ENCODE data around the gene WBP4.
A peak's percentile ranks its signal among the peaks of the same experiment; 100 is the strongest.

Gene WBP4

GRCh38 chr13:41049480-41050440 is 11.5 kb upstream of the WBP4 start:
- DNase-seq = no peak

- DNase-seq = no peak
These were observed 8.9 kb upstream of the WBP4 start for GRCh38 chr13:41052441-41052840.

- no peak for DNase-seq
These were observed 7.9 kb upstream of the WBP4 start for GRCh38 chr13:41053384-41053826.

- peak; percentile 19 for DNase-seq
These were observed 7.0 kb upstream of the WBP4 start for GRCh38 chr13:41054212-41054877.

GRCh38 chr13:41054919-41055619 is 6.2 kb upstream of the WBP4 start:
- no peak for DNase-seq

GRCh38 chr13:41056194-41056593 is 5.1 kb upstream of the WBP4 start:
- DNase-seq = no peak

GRCh38 chr13:41056826-41057711 is 4.2 kb upstream of the WBP4 start:
- DNase-seq = no peak

GRCh38 chr13:41058295-41059070 is 2.8 kb upstream of the WBP4 start:
- DNase-seq = no peak

GRCh38 chr13:41059456-41060081 is 1.7 kb upstream of the WBP4 start:
- DNase-seq = peak; percentile 61

- peak; percentile 94 for DNase-seq
These were observed 1.1 kb upstream of the WBP4 start for GRCh38 chr13:41060082-41060723.

GRCh38 chr13:41060724-41061074 is 610 bp upstream of the WBP4 start:
- peak; percentile 86 for DNase-seq

- peak; percentile 70 for DNase-seq
These were observed 867 bp downstream of the WBP4 start for GRCh38 chr13:41061914-41062837.

- DNase-seq = no peak
These were observed 3.2 kb downstream of the WBP4 start for GRCh38 chr13:41064493-41064892.

- no peak for DNase-seq
These were observed 3.8 kb downstream of the WBP4 start for GRCh38 chr13:41065078-41065477.

GRCh38 chr13:41074523-41074922 is 13.2 kb downstream of the WBP4 start:
- no peak for DNase-seq

GRCh38 chr13:41075034-41075433 is 13.7 kb downstream of the WBP4 start:
- DNase-seq = peak; percentile 21

GRCh38 chr13:41075485-41075884 is 14.2 kb downstream of the WBP4 start:
- DNase-seq = no peak

GRCh38 chr13:41077475-41077874 is 16.2 kb downstream of the WBP4 start:
- DNase-seq = no peak

- DNase-seq = no peak
These were observed 18.4 kb downstream of the WBP4 start for GRCh38 chr13:41079725-41080124.

Measured in NCI-H146 (cell line).